H9 (cell line): Measurements from ENCODE around the gene MICALL2. TPM values are rescaled to one million over a fixed set of nuclear protein-coding genes. Genes with fewer than 3 reads are reported as not detected.

Experiments used
- DNase-seq: peaks from one replicate; pipeline ENCODE4 v3.0.0-alpha.2; 2017
- H2AFZ ChIP-seq: one replicate; pipeline ENCODE4 v1.6.1; 2013; ENCODE audit warnings: mild to moderate bottlenecking, low read length, control low read depth, moderate library complexity
- H2AK5ac ChIP-seq: 2 replicates; pipeline ENCODE4 v1.6.1; 2013; ENCODE audit warnings: low read length, control low read depth, mixed read lengths; ENCODE audit not compliant: insufficient read length
- H2BK120ac ChIP-seq: one replicate; pipeline ENCODE4 v1.6.1; 2013; ENCODE audit warnings: low read depth, mild to moderate bottlenecking, low read length, control low read depth, inconsistent platforms; ENCODE audit not compliant: poor library complexity, severe bottlenecking
- H2BK12ac ChIP-seq: 2 replicates; pipeline ENCODE4 v1.6.1; 2013; ENCODE audit warnings: low read length, control low read depth, mixed read lengths, low read depth; ENCODE audit not compliant: insufficient read length
- H2BK15ac ChIP-seq: 2 replicates; pipeline ENCODE4 v1.6.1; 2013; ENCODE audit warnings: low read depth, low read length, control low read depth
- H2BK20ac ChIP-seq: one replicate; pipeline ENCODE4 v1.6.1; 2013; ENCODE audit warnings: low read depth, mild to moderate bottlenecking, low read length, control low read depth, inconsistent platforms; ENCODE audit not compliant: poor library complexity, severe bottlenecking
- H2BK5ac ChIP-seq: 2 replicates; pipeline ENCODE4 v1.6.1; 2013; ENCODE audit warnings: low read length, control low read depth, mixed read lengths; ENCODE audit not compliant: insufficient read length
- H3K14ac ChIP-seq: 2 replicates; pipeline ENCODE4 v1.6.1; 2013; ENCODE audit warnings: low read length, control low read depth; ENCODE audit not compliant: insufficient read depth
- H3K18ac ChIP-seq: 2 replicates; pipeline ENCODE4 v1.6.1; 2013; ENCODE audit warnings: low read depth, mild to moderate bottlenecking, mixed read lengths, low read length, control low read depth; ENCODE audit not compliant: insufficient read length
- H3K23ac ChIP-seq: 2 replicates; pipeline ENCODE4 v1.6.1; 2013; ENCODE audit warnings: low read length, control low read depth, mixed read lengths, low read depth; ENCODE audit not compliant: insufficient read length
- H3K23me2 ChIP-seq: 2 replicates; pipeline ENCODE4 v1.6.1; 2013; ENCODE audit warnings: low read depth, mild to moderate bottlenecking, mixed read lengths, low read length, control low read depth; ENCODE audit not compliant: insufficient read length, poor library complexity, severe bottlenecking
- H3K27ac ChIP-seq: 2 replicates; pipeline ENCODE4 v1.5.1; 2013; ENCODE audit warnings: low read length, control low read depth, mixed read lengths, low read depth; ENCODE audit not compliant: insufficient read length
- H3K27me3 ChIP-seq: 2 replicates; pipeline ENCODE4 v1.6.1; 2013; ENCODE audit warnings: low read length, control low read depth, inconsistent platforms; ENCODE audit not compliant: insufficient read depth
- H3K4ac ChIP-seq: 2 replicates; pipeline ENCODE4 v1.6.1; 2013; ENCODE audit warnings: low read depth, mild to moderate bottlenecking, control low read depth, inconsistent platforms, low read length, moderate library complexity
- H3K4me1 ChIP-seq: 2 replicates; pipeline ENCODE4 v1.6.1; 2013; ENCODE audit warnings: low read length, control low read depth, inconsistent platforms; ENCODE audit not compliant: insufficient read depth
- H3K4me2 ChIP-seq: 2 replicates; pipeline ENCODE4 v1.6.1; 2013; ENCODE audit warnings: low read length, control low read depth, mixed read lengths; ENCODE audit not compliant: insufficient read length, insufficient read depth
- H3K56ac ChIP-seq: 2 replicates; pipeline ENCODE4 v1.6.1; 2013; ENCODE audit warnings: low read depth, mild to moderate bottlenecking, mixed read lengths, low read length, control low read depth; ENCODE audit not compliant: insufficient read length
- H3K79me1 ChIP-seq: 2 replicates; pipeline ENCODE4 v1.6.1; 2013; ENCODE audit warnings: low read depth, mild to moderate bottlenecking, moderate library complexity, low read length, control low read depth, inconsistent platforms; ENCODE audit not compliant: insufficient read depth, poor library complexity, severe bottlenecking
- H3K79me2 ChIP-seq: 2 replicates; pipeline ENCODE4 v1.6.1; 2013; ENCODE audit warnings: low read length, control low read depth, inconsistent platforms; ENCODE audit not compliant: insufficient read depth
- H3K9ac ChIP-seq: 2 replicates; pipeline ENCODE4 v1.6.1; 2013; ENCODE audit warnings: low read length, control low read depth, mixed read lengths; ENCODE audit not compliant: insufficient read length; ENCODE audit errors: extremely low read depth
- H3K9me3 ChIP-seq: one replicate; pipeline ENCODE4 v1.6.1; 2013; ENCODE audit warnings: low read depth, low read length, inconsistent platforms; ENCODE audit not compliant: control insufficient read depth
- H3T11ph ChIP-seq: one replicate; pipeline ENCODE4 v1.6.1; 2013; ENCODE audit warnings: mild to moderate bottlenecking, low read length, control low read depth, inconsistent platforms
- H4K20me1 ChIP-seq: one replicate; pipeline ENCODE4 v1.6.1; 2013; ENCODE audit not compliant: control insufficient read depth, insufficient read length, insufficient read depth
- H4K5ac ChIP-seq: 2 replicates; pipeline ENCODE4 v1.6.1; 2013; ENCODE audit warnings: low read depth, mild to moderate bottlenecking, mixed read lengths, low read length, control low read depth; ENCODE audit not compliant: insufficient read length
- H4K8ac ChIP-seq: replicated peaks from 2 replicates; pipeline ENCODE4 v1.6.1; 2013; ENCODE audit warnings: low read length, control low read depth, mixed read lengths, low read depth; ENCODE audit not compliant: insufficient read length
- H4K91ac ChIP-seq: 2 replicates; pipeline ENCODE4 v1.6.1; 2013; ENCODE audit warnings: low read depth, mild to moderate bottlenecking, moderate library complexity, mixed read lengths, low read length, control low read depth; ENCODE audit not compliant: insufficient read length
- H3K27ac Mint-ChIP-seq, 3 experiments: 2 replicates in 2 of 3; 3 replicates in 1 of 3; pipeline ENCODE4 v1.8.0; 2020 to 2021; ENCODE audit warnings: mixed read lengths in 3 of 3, mild to moderate bottlenecking in 1 of 3, moderate library complexity in 1 of 3
- H3K27me3 Mint-ChIP-seq: 2 replicates; pipeline ENCODE4 v1.8.0; 2021; ENCODE audit warnings: low read depth, mild to moderate bottlenecking, moderate library complexity, mixed read lengths
- H3K36me3 Mint-ChIP-seq, 3 experiments: 2 replicates in 2 of 3; 3 replicates in 1 of 3; pipeline ENCODE4 v1.8.0; 2020 to 2021; ENCODE audit warnings: low read depth in 3 of 3, mixed read lengths in 3 of 3; ENCODE audit not compliant: insufficient read depth in 1 of 3
- H3K4me1 Mint-ChIP-seq, 2 experiments: 2 replicates each; pipeline ENCODE4 v1.8.0; 2020; ENCODE audit warnings: mixed read lengths in 2 of 2
- H3K4me3 Mint-ChIP-seq, 2 experiments: 2 replicates in 1 of 2; 3 replicates in 1 of 2; pipeline ENCODE4 v1.8.0; 2020 to 2021; ENCODE audit warnings: mild to moderate bottlenecking in 2 of 2, mixed read lengths in 2 of 2, moderate library complexity in 1 of 2
- H3K9me3 Mint-ChIP-seq, 2 experiments: 2 replicates in 1 of 2; 3 replicates in 1 of 2; pipeline ENCODE4 v1.8.0; 2020; ENCODE audit warnings: mild to moderate bottlenecking in 2 of 2, mixed read lengths in 2 of 2, moderate library complexity in 1 of 2
- WGBS: extraction: QIAGEN DNeasy Blood & Tissue Kit; methylation state at CpG from one replicate; pipeline ENCODE4 v1.1.7; 2013; ENCODE audit warnings: missing lambda C conversion rate, low lambda C conversion rate, mixed read lengths; ENCODE audit not compliant: insufficient read length; ENCODE audit errors: extremely low coverage; 5-methylcytosine and 5-hydroxymethylcytosine counted together
- total RNA-seq: library from RNA; stranded (reverse); gene quantifications from 2 replicates; pipeline ENCODE4 v1.2.1, GENCODE V29; 2021
- TF ChIP-seq, protein P1 (sequence below): fragments of 200-600 bp; sonication (generic); conservative IDR thresholded peaks from 3 replicates; pipeline ENCODE4 v1.8.0; 2021; ENCODE audit warnings: antibody characterized with exemption, mild to moderate bottlenecking

The MICALL2 gene
- total RNA-seq, 1 experiment from 2014 or later: 7.1 TPM

DNA sequence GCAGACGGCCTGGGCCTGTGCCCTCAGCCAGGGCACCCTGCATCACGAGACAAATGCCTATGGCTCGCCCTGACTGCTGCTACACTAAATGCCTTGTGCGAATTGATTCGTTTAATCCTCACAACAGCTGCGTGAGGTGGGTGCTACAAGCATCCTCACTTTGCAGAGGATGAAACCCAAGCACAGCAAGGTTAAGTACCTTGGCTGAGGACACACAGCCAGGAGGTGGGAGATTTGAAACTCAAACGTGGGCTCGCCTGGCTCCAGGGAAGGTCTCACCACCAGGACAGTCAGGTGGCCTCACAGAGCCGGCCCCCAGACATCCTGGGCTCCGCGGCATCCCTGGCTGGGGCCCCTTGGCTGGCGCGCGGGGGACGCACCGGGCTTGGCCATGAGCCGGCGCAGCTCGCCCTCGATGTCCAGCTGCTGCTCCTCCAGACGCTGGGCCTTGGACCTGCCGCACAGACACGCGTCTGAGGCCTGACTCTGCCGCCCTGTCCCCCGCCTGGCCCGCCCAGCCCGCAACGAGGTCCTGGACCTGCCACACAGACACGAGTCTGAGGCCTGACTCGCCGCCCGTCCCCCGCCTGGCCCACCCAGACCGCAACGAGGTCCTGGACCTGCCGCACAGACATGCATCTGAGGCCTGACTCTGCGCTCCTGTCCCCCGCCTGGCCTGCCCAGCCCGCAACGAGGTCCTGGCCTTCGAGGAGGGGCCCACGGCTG, 22.0 kb downstream of the MICALL2 start:
- TF ChIP-seq, protein P1, sequence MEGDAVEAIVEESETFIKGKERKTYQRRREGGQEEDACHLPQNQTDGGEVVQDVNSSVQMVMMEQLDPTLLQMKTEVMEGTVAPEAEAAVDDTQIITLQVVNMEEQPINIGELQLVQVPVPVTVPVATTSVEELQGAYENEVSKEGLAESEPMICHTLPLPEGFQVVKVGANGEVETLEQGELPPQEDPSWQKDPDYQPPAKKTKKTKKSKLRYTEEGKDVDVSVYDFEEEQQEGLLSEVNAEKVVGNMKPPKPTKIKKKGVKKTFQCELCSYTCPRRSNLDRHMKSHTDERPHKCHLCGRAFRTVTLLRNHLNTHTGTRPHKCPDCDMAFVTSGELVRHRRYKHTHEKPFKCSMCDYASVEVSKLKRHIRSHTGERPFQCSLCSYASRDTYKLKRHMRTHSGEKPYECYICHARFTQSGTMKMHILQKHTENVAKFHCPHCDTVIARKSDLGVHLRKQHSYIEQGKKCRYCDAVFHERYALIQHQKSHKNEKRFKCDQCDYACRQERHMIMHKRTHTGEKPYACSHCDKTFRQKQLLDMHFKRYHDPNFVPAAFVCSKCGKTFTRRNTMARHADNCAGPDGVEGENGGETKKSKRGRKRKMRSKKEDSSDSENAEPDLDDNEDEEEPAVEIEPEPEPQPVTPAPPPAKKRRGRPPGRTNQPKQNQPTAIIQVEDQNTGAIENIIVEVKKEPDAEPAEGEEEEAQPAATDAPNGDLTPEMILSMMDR: no peak
- no peaks in the 10 kb centered on the region; a peak in 1 of 5 replicates for H3K9me3 Mint-ChIP-seq

More for the DNA sequence above, 22.0 kb downstream of the MICALL2 start:
- no peak overlapping the region for H4K91ac ChIP-seq
- no peak overlapping the region for H3K4ac ChIP-seq
- H3K27ac ChIP-seq: no peak overlapping the region
- no peak overlapping the region for H3T11ph ChIP-seq
- H3K23me2 ChIP-seq: no peaks in the 10 kb centered on the region
- H4K20me1 ChIP-seq: no peaks in the 10 kb centered on the region
- H4K8ac ChIP-seq: no peak overlapping the region
- no peaks in the 10 kb centered on the region for H3K79me1 ChIP-seq
- H2BK5ac ChIP-seq: no peak overlapping the region
- H3K9me3 ChIP-seq: no peaks in the 10 kb centered on the region
- H2BK120ac ChIP-seq: no peak overlapping the region
- H3K27me3 Mint-ChIP-seq: peaks cover 4% of the 10 kb centered on the region
- no peak overlapping the region for H3K4me3 Mint-ChIP-seq
- H3K36me3 Mint-ChIP-seq: no peaks in the 10 kb centered on the region
- no CpG with 5 or more reads among the region's 43 CpGs for WGBS
- no peak overlapping the region for H3K23ac ChIP-seq
- H4K5ac ChIP-seq: no peak overlapping the region
- no peaks in the 10 kb centered on the region for H3K79me2 ChIP-seq
- H3K9ac ChIP-seq: no peak overlapping the region
- H2BK20ac ChIP-seq: no peak overlapping the region
- peaks cover 1% of the 10 kb centered on the region in 2 experiments for H3K4me1 Mint-ChIP-seq
- no peak overlapping the region for H2BK15ac ChIP-seq
- H3K14ac ChIP-seq: no peak overlapping the region
- H3K56ac ChIP-seq: no peak overlapping the region
- no peak overlapping the region for H3K18ac ChIP-seq
- H3K4me2 ChIP-seq: no peak overlapping the region
- DNase-seq: no peak
- H3K27me3 ChIP-seq: no peaks in the 10 kb centered on the region
- H3K27ac Mint-ChIP-seq: no peak overlapping the region
- no peaks in the 10 kb centered on the region for H3K4me1 ChIP-seq
- no peak overlapping the region for H2AFZ ChIP-seq
- no peak overlapping the region for H2AK5ac ChIP-seq
- H2BK12ac ChIP-seq: no peak overlapping the region
